Measurements from ENCODE around the gene RAD9A. TPM values are rescaled to one million over a fixed set of nuclear protein-coding genes. Genes with fewer than 3 reads are reported as not detected.

RAD9A gene
- total and polyA plus RNA-seq, 9 of the 15 experiments (the other 6 are each of a cell fraction or from before 2014, with no cell fraction given) = 1.4 to 41.2 (median 16.1) TPM

DNA sequence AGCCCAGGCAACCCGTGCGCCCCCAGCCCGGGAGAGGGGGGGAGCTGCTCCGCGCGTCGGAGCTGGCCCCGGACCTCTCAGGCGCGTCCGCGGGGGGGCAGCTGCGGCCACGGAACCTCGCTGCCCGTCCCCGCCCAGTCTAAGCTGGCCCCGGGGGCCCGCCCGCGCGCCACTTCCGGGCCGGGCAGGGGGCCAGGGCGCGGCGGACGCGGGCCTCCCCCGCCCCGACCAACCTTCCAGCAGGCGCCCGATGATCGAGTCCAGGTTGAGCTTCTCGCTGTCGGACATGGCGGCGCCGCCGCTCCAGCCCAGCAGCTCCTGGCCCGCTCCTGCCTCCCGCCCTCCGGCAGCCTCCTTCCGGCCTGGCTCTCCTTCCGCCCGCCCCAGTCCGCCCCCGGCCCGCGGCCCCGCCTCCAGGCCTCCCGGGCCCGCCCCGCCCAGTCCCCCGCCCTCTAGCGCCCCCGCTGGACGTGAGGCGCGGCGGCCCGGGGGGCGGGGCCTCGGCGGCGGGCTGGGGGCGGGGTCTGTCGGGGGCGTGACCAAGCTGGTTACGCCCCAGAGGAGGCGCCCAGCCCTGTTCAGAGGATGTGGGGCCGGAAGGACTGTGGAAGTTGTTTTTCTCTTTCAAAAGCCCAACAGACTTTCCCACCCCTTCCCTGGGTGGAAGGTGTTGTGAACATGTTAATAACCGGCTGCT, 9.9 kb downstream of the RAD9A start, which contains the start of gene PPP1CA (continued):
- TF ChIP-seq, protein P1, sequence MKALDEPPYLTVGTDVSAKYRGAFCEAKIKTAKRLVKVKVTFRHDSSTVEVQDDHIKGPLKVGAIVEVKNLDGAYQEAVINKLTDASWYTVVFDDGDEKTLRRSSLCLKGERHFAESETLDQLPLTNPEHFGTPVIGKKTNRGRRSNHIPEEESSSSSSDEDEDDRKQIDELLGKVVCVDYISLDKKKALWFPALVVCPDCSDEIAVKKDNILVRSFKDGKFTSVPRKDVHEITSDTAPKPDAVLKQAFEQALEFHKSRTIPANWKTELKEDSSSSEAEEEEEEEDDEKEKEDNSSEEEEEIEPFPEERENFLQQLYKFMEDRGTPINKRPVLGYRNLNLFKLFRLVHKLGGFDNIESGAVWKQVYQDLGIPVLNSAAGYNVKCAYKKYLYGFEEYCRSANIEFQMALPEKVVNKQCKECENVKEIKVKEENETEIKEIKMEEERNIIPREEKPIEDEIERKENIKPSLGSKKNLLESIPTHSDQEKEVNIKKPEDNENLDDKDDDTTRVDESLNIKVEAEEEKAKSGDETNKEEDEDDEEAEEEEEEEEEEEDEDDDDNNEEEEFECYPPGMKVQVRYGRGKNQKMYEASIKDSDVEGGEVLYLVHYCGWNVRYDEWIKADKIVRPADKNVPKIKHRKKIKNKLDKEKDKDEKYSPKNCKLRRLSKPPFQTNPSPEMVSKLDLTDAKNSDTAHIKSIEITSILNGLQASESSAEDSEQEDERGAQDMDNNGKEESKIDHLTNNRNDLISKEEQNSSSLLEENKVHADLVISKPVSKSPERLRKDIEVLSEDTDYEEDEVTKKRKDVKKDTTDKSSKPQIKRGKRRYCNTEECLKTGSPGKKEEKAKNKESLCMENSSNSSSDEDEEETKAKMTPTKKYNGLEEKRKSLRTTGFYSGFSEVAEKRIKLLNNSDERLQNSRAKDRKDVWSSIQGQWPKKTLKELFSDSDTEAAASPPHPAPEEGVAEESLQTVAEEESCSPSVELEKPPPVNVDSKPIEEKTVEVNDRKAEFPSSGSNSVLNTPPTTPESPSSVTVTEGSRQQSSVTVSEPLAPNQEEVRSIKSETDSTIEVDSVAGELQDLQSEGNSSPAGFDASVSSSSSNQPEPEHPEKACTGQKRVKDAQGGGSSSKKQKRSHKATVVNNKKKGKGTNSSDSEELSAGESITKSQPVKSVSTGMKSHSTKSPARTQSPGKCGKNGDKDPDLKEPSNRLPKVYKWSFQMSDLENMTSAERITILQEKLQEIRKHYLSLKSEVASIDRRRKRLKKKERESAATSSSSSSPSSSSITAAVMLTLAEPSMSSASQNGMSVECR (CRISPR knock-in tag; IDR thresholded peaks at IDR 0.05) = peak; percentile 62; the same call in 1 of the 2 replicates
- peak; percentile 71 for TF ChIP-seq SIN3B (IDR thresholded peaks at IDR 0.05; ENCODE audit: low read depth)
- TF ChIP-seq, protein P2, sequence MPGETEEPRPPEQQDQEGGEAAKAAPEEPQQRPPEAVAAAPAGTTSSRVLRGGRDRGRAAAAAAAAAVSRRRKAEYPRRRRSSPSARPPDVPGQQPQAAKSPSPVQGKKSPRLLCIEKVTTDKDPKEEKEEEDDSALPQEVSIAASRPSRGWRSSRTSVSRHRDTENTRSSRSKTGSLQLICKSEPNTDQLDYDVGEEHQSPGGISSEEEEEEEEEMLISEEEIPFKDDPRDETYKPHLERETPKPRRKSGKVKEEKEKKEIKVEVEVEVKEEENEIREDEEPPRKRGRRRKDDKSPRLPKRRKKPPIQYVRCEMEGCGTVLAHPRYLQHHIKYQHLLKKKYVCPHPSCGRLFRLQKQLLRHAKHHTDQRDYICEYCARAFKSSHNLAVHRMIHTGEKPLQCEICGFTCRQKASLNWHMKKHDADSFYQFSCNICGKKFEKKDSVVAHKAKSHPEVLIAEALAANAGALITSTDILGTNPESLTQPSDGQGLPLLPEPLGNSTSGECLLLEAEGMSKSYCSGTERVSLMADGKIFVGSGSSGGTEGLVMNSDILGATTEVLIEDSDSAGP (CRISPR knock-in tag; IDR thresholded peaks at IDR 0.05) = no peak
- TF ChIP-seq TAF15 (IDR thresholded peaks at IDR 0.05; ENCODE audit: low read depth, low read length) = no peak
- TF ChIP-seq ZFP1 (CRISPR knock-in tag; IDR thresholded peaks at IDR 0.05) = no peak
- TF ChIP-seq ZNF695 (CRISPR knock-in tag; IDR thresholded peaks at IDR 0.05) = no peak
- no peak; a peak in 1 of 4 replicates for TF ChIP-seq ARNT (IDR thresholded peaks at IDR 0.05)
- peak; percentile 55; the same call in 1 of the 2 replicates for TF ChIP-seq POLR2AphosphoS5 (IDR thresholded peaks at IDR 0.05; ENCODE audit: control insufficient read depth, insufficient read depth, low read depth, low read length)
- TF ChIP-seq, protein P3, sequence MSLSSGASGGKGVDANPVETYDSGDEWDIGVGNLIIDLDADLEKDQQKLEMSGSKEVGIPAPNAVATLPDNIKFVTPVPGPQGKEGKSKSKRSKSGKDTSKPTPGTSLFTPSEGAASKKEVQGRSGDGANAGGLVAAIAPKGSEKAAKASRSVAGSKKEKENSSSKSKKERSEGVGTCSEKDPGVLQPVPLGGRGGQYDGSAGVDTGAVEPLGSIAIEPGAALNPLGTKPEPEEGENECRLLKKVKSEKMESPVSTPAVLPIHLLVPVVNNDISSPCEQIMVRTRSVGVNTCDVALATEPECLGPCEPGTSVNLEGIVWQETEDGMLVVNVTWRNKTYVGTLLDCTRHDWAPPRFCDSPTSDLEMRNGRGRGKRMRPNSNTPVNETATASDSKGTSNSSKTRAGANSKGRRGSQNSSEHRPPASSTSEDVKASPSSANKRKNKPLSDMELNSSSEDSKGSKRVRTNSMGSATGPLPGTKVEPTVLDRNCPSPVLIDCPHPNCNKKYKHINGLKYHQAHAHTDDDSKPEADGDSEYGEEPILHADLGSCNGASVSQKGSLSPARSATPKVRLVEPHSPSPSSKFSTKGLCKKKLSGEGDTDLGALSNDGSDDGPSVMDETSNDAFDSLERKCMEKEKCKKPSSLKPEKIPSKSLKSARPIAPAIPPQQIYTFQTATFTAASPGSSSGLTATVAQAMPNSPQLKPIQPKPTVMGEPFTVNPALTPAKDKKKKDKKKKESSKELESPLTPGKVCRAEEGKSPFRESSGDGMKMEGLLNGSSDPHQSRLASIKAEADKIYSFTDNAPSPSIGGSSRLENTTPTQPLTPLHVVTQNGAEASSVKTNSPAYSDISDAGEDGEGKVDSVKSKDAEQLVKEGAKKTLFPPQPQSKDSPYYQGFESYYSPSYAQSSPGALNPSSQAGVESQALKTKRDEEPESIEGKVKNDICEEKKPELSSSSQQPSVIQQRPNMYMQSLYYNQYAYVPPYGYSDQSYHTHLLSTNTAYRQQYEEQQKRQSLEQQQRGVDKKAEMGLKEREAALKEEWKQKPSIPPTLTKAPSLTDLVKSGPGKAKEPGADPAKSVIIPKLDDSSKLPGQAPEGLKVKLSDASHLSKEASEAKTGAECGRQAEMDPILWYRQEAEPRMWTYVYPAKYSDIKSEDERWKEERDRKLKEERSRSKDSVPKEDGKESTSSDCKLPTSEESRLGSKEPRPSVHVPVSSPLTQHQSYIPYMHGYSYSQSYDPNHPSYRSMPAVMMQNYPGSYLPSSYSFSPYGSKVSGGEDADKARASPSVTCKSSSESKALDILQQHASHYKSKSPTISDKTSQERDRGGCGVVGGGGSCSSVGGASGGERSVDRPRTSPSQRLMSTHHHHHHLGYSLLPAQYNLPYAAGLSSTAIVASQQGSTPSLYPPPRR (CRISPR knock-in tag; IDR thresholded peaks at IDR 0.05; ENCODE audit: borderline replicate concordance) = no peak
- TF ChIP-seq WHSC1 (IDR thresholded peaks at IDR 0.05; ENCODE audit: low read length) = no peak
- TF ChIP-seq TRIM28 (IDR thresholded peaks at IDR 0.05) = no peak; the same call in 1 of the 2 replicates
- TF ChIP-seq NONO (IDR thresholded peaks at IDR 0.05; ENCODE audit: low read depth in 2 of 2, low read length in 1 of 2) = peak in 1 of 2 experiments; percentile 86; a peak in 3 of 4 replicates
- 0 out of 4 replicates have a peak, but pooled peaks of 1 of the 2 experiments have one; percentile 45 for TF ChIP-seq ETV6 (IDR thresholded peaks at IDR 0.05; ENCODE audit: borderline replicate concordance in 1 of 2, low read depth in 2 of 2, low read length in 1 of 2)
- TF ChIP-seq ETV6 (CRISPR knock-in tag; IDR thresholded peaks at IDR 0.05; ENCODE audit: borderline replicate concordance) = no peak
- no peak for TF ChIP-seq MIER1 (IDR thresholded peaks at IDR 0.05; ENCODE audit: low read depth)
- TF ChIP-seq JUND (IDR thresholded peaks at IDR 0.05; ENCODE audit: borderline replicate concordance, low read depth, low read length) = peak; percentile 31; the same call in 1 of the 2 replicates
- no peak; the same call in 2 of the 3 replicates for TF ChIP-seq JUND (tag; IDR thresholded peaks at IDR 0.05; ENCODE audit: borderline replicate concordance, low read depth, low read length)
